Hepatocyte (in vitro differentiated cells): Measurements from ENCODE around the gene HLA-DOB. TPM values are rescaled to one million over a fixed set of nuclear protein-coding genes. Genes with fewer than 3 reads are reported as not detected.

Experiments used
- DNase-seq: peaks from one replicate; pipeline ENCODE4 v3.0.0-alpha.2; 2016; ENCODE audit warnings: low spot score
- H2AFZ ChIP-seq: fragments of 200-600 bp; sonication (generic); 2 replicates; pipeline ENCODE4 v1.6.0; 2016; ENCODE audit warnings: antibody characterized with exemption, mild to moderate bottlenecking
- H3K27ac ChIP-seq: fragments of 200-600 bp; sonication (generic); 2 replicates; pipeline ENCODE4 v1.5.1; 2016; ENCODE audit warnings: mild to moderate bottlenecking
- H3K27me3 ChIP-seq: fragments of 200-600 bp; sonication (generic); 2 replicates; pipeline ENCODE4 v1.6.1; 2016
- H3K36me3 ChIP-seq: fragments of 200-600 bp; sonication (generic); replicated peaks from 2 replicates; pipeline ENCODE4 v1.5.1; 2016; ENCODE audit warnings: low read depth; ENCODE audit not compliant: insufficient read depth
- H3K4me1 ChIP-seq: fragments of 200-600 bp; sonication (generic); 2 replicates; pipeline ENCODE4 v1.5.1; 2016; ENCODE audit warnings: mild to moderate bottlenecking, moderate library complexity; ENCODE audit not compliant: insufficient read depth
- H3K4me2 ChIP-seq: fragments of 200-600 bp; sonication (generic); 2 replicates; pipeline ENCODE4 v1.6.0; 2016
- H3K4me3 ChIP-seq: fragments of 200-600 bp; sonication (generic); 2 replicates; pipeline ENCODE4 v1.5.1; 2016; ENCODE audit warnings: mild to moderate bottlenecking
- H3K79me2 ChIP-seq: fragments of 200-600 bp; sonication (generic); 2 replicates; pipeline ENCODE4 v1.6.0; 2017; ENCODE audit warnings: mild to moderate bottlenecking
- H3K9me2 ChIP-seq: fragments of 200-600 bp; sonication (generic); replicated peaks from 2 replicates; pipeline ENCODE4 v1.6.0; 2017; ENCODE audit warnings: mild to moderate bottlenecking; ENCODE audit not compliant: insufficient read depth
- H3K9me3 ChIP-seq: fragments of 200-600 bp; sonication (generic); 2 replicates; pipeline ENCODE4 v1.5.1; 2016; ENCODE audit warnings: low read depth, mild to moderate bottlenecking
- H4K20me1 ChIP-seq: fragments of 200-600 bp; sonication (generic); 2 replicates; pipeline ENCODE4 v1.6.0; 2016; ENCODE audit warnings: mild to moderate bottlenecking; ENCODE audit not compliant: insufficient read depth, poor library complexity, severe bottlenecking
- CTCF ChIP-seq: fragments of 200-600 bp; sonication (generic); IDR thresholded peaks from 2 replicates; pipeline ENCODE4 v1.5.1; 2016; ENCODE audit warnings: antibody characterized with exemption, mild to moderate bottlenecking; ENCODE audit not compliant: poor library complexity
- EZH2 ChIP-seq: fragments of 200-600 bp; sonication (generic); IDR thresholded peaks from 2 replicates; pipeline ENCODE4 v1.6.1; 2016; ENCODE audit warnings: antibody characterized with exemption, mild to moderate bottlenecking, borderline replicate concordance
- EZH2phosphoT487 ChIP-seq: fragments of 200-600 bp; sonication (generic); IDR thresholded peaks from one replicate; pipeline ENCODE4 v1.6.1; 2018; ENCODE audit warnings: antibody characterized with exemption, mild to moderate bottlenecking, low read depth, moderate library complexity; ENCODE audit not compliant: unreplicated experiment, severe bottlenecking
- WGBS: methylation state at CpG from one replicate; pipeline ENCODE4 v1.1.6; 2016; ENCODE audit warnings: low lambda C conversion rate; ENCODE audit errors: missing lambda C conversion rate; 5-methylcytosine and 5-hydroxymethylcytosine counted together
- polyA plus RNA-seq: library from polyadenylated mRNA; unstranded; fragments of >200 nt; fragmentation: Nextera tagmentation; extraction: Ambion mirVana; gene quantifications from 2 replicates; pipeline ENCODE4 v1.2.1, GENCODE V29; 2016
- total RNA-seq: library from RNA; depleted of rRNA; stranded (reverse); fragments of >200 nt; gene quantifications from 2 replicates; pipeline ENCODE4 v1.2.3, GENCODE V29; 2014

Gene HLA-DOB
- total and polyA plus RNA-seq, 2 experiments from 2014 or later = 0.94 TPM; not detected in 1

- H3K27ac ChIP-seq = no peak overlapping the region
Measured at GRCh38 chr6:32818867-32819266, 2.1 kb upstream of the HLA-DOB start.

DNA sequence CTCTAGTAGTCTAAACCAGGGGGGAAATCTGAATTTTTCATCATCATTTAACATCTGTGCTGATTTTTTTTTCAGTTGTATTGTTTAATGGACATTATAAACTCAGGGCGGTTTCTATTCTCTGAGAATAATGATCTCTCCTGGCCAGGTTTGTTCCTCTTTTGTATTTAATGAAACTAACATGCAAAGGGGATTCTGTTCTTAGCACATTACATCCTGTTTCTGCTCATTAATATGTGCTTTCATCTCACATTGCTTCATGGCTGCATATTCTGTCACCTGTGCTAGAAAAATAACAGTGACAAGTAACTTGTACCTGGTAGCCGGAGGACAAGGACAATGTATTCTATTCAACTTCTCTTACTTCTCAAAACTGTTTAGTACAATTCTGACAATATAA is 806 bp downstream of the HLA-DOB start:
- no peaks in the 10 kb centered on the region for H3K36me3 ChIP-seq
- 100% methylated on average over 2 of the region's 2 CpGs for WGBS
- H2AFZ ChIP-seq = no peak overlapping the region
- H3K4me2 ChIP-seq = no peak overlapping the region
- H3K27ac ChIP-seq = peak overlapping the region; percentile 69
- H3K9me2 ChIP-seq = no peaks in the 10 kb centered on the region
- no peak for TF ChIP-seq EZH2phosphoT487
- no peak for TF ChIP-seq CTCF
- TF ChIP-seq EZH2 = no peak
- DNase-seq = no peak
- no peaks in the 10 kb centered on the region for H3K9me3 ChIP-seq
- no peaks in the 10 kb centered on the region for H3K27me3 ChIP-seq
- no peaks in the 10 kb centered on the region for H4K20me1 ChIP-seq
- no peaks in the 10 kb centered on the region for H3K79me2 ChIP-seq
- no peak overlapping the region for H3K4me3 ChIP-seq
- no peaks in the 10 kb centered on the region for H3K4me1 ChIP-seq

More at GRCh38 chr6:32818867-32819266, 2.1 kb upstream of the HLA-DOB start:
- Histone ChIP-seq H3K4me2 (no peak overlapping the region), H3K9me2 (no peaks in the 10 kb centered on the region), H3K4me1 (no peaks in the 10 kb centered on the region), H3K79me2 (no peaks in the 10 kb centered on the region), H2AFZ (no peak overlapping the region), H3K4me3 (no peak overlapping the region), H3K27me3 (no peaks in the 10 kb centered on the region), H3K36me3 (no peaks in the 10 kb centered on the region), H3K9me3 (no peaks in the 10 kb centered on the region), H4K20me1 (no peaks in the 10 kb centered on the region)
- TF ChIP-seq EZH2phosphoT487 = no peak
- DNase-seq = no peak
- WGBS = 75% methylated on average over 2 of the region's 2 CpGs

DNA sequence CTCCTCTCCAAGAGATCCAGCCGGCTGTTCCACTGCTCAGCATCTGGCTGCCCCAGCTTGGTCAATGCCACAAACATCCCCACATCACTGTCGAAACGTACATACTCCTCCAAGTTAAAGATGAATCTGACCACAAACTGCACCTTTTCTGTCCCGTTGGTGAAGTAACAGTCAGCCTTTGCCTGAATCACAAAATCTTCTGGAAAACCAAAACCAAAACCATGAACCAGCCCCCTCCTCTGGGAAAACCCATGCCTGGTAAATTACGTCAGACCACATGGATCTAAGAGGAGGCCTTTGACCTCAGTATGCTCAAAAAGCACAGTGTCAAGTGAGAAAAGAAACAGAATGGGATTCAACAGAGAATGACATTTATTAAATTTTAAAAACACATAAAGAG is 1.7 kb downstream of the HLA-DOB start:
- no peak overlapping the region for H2AFZ ChIP-seq
- H3K27ac ChIP-seq = no peak overlapping the region

DNA sequence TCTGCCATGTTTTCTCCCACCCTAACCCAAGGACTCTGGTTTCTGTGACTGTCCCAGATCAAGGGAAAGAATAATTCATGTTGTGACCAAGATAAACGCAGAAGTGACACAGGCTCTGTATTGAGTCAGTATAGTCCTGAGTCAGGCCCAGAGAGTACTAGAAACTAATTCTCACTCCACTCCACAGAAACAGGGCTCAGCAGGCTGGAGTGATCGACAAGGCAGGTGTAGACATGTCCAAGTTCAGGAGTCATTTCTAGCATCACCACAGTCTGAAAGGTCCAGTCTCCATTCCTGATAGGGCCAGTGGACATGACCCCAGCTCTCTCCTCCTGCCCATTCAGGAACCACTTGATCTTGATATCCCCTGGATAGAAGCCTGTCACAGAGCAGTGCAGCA is 2.7 kb downstream of the HLA-DOB start:
- H3K4me1 ChIP-seq = no peaks in the 10 kb centered on the region
- DNase-seq = no peak
- H3K9me2 ChIP-seq = no peaks in the 10 kb centered on the region
- no peak for TF ChIP-seq EZH2
- TF ChIP-seq EZH2phosphoT487 = no peak
- TF ChIP-seq CTCF = no peak
- no peaks in the 10 kb centered on the region for H3K9me3 ChIP-seq
- H3K27ac ChIP-seq = no peak overlapping the region
- no peaks in the 10 kb centered on the region for H4K20me1 ChIP-seq
- H3K4me2 ChIP-seq = no peak overlapping the region
- no peak overlapping the region for H3K4me3 ChIP-seq
- H3K27me3 ChIP-seq = no peaks in the 10 kb centered on the region
- no peak overlapping the region for H2AFZ ChIP-seq
- no peaks in the 10 kb centered on the region for H3K79me2 ChIP-seq
- 68% methylated on average over 2 of the region's 2 CpGs for WGBS
- no peaks in the 10 kb centered on the region for H3K36me3 ChIP-seq

More for the DNA sequence above, 1.7 kb downstream of the HLA-DOB start:
- Histone ChIP-seq H3K4me2 (no peak overlapping the region), H4K20me1 (no peaks in the 10 kb centered on the region), H3K9me3 (no peaks in the 10 kb centered on the region), H3K27me3 (no peaks in the 10 kb centered on the region), H3K79me2 (no peaks in the 10 kb centered on the region), H3K4me1 (no peaks in the 10 kb centered on the region), H3K4me3 (no peak overlapping the region), H3K9me2 (no peaks in the 10 kb centered on the region), H3K36me3 (no peaks in the 10 kb centered on the region)
- WGBS = 88% methylated on average over 5 of the region's 5 CpGs
- TF ChIP-seq CTCF = no peak
- no peak for DNase-seq
